HG02885 (cell line): Measurements from ENCODE around the gene PCBD2.
"Not testable (repeated sequence)": the region's sequence is repeated elsewhere in the genome, so short reads cannot be mapped to it uniquely, and the experiment has no call there.

Experiments used
- ATAC-seq: cut with Tn5 transposase; IDR thresholded peaks from one replicate; pipeline ENCODE4 v1.9.1; 2021; ENCODE audit warnings: mild to moderate bottlenecking; ENCODE audit not compliant: unreplicated experiment, poor library complexity

Gene PCBD2

GRCh38 chr5:134949316-134949715, 44.4 kb downstream of the PCBD2 start:
- ATAC-seq: no peak

- ATAC-seq: no peak
These were observed 53.1 kb downstream of the PCBD2 start for GRCh38 chr5:134957920-134958608.

GRCh38 chr5:134958755-134959154, 53.8 kb downstream of the PCBD2 start:
- ATAC-seq: no peak

- no peak for ATAC-seq
These were observed 58.2 kb downstream of the PCBD2 start for GRCh38 chr5:134963098-134963497.

- no peak for ATAC-seq
These were observed 59.7 kb downstream of the PCBD2 start for GRCh38 chr5:134964359-134965270.

GRCh38 chr5:134965271-134965825, 60.4 kb downstream of the PCBD2 start:
- no peak for ATAC-seq

GRCh38 chr5:134967607-134968006, 62.7 kb downstream of the PCBD2 start, which contains the start of gene CATSPER3:
Gene CATSPER3 (plus strand): TSS chr5:134967907. CDS start chr5:134967992, 85 bp downstream.
- ATAC-seq: no peak

- ATAC-seq: no peak
These were observed 63.1 kb downstream of the PCBD2 start for GRCh38 chr5:134968055-134968454.

GRCh38 chr5:134969166-134969565, 64.2 kb downstream of the PCBD2 start:
- ATAC-seq: no peak

- no peak for ATAC-seq
These were observed 70.3 kb downstream of the PCBD2 start for GRCh38 chr5:134975078-134975715.

GRCh38 chr5:134975843-134976242, 70.9 kb downstream of the PCBD2 start:
- no peak for ATAC-seq

- ATAC-seq: no peak
These were observed 71.9 kb downstream of the PCBD2 start for GRCh38 chr5:134976841-134977240.

GRCh38 chr5:134979416-134979815, 74.5 kb downstream of the PCBD2 start:
- no peak for ATAC-seq

GRCh38 chr5:134982230-134982629, 77.3 kb downstream of the PCBD2 start:
- no peak for ATAC-seq

- no peak for ATAC-seq
These were observed 84.4 kb downstream of the PCBD2 start for GRCh38 chr5:134989266-134989830.

- not testable (repeated sequence) for ATAC-seq
These were observed 85.3 kb downstream of the PCBD2 start for GRCh38 chr5:134990183-134990582.

GRCh38 chr5:134992148-134992547, 87.2 kb downstream of the PCBD2 start:
- no peak for ATAC-seq

GRCh38 chr5:134993161-134993560, 88.2 kb downstream of the PCBD2 start:
- ATAC-seq: no peak

- no peak for ATAC-seq
These were observed 89.7 kb downstream of the PCBD2 start for GRCh38 chr5:134994560-134995156.

GRCh38 chr5:134995850-134996402, 91.0 kb downstream of the PCBD2 start:
- no peak for ATAC-seq
